Neural cell (in vitro differentiated cells): ENCODE results near the gene IL21. TPM values are rescaled to one million over a fixed set of nuclear protein-coding genes. Genes with fewer than 3 reads are reported as not detected.

Experiments used
- H2AFZ ChIP-seq: fragments of 200-600, 300-800 bp; sonication (generic), shearing (Covaris generic); 2 replicates; pipeline ENCODE4 v1.6.0; 2014; ENCODE audit warnings: low read depth, mild to moderate bottlenecking, antibody characterized with exemption, low read length, moderate library complexity
- H3F3A ChIP-seq: fragments of 200-600 bp; shearing (Covaris generic); 2 replicates; pipeline ENCODE4 v1.6.1; 2016; ENCODE audit warnings: mild to moderate bottlenecking, moderate library complexity, mixed read lengths, antibody characterized with exemption, low read length; ENCODE audit not compliant: insufficient read depth, poor library complexity, severe bottlenecking
- H3K27ac ChIP-seq: fragments of 200-600, 300-800 bp; sonication (generic), shearing (Covaris generic); 2 replicates; pipeline ENCODE4 v1.5.1; 2014; ENCODE audit warnings: mild to moderate bottlenecking, low read length, moderate library complexity
- H3K27me3 ChIP-seq: fragments of 300-800, 200-600 bp; sonication (generic), shearing (Covaris generic); 2 replicates; pipeline ENCODE4 v1.6.0; 2014; ENCODE audit warnings: mild to moderate bottlenecking, low read depth, low read length, moderate library complexity; ENCODE audit not compliant: insufficient read depth
- H3K36me3 ChIP-seq: fragments of 300-800, 200-600 bp; sonication (generic), shearing (Covaris generic); 2 replicates; pipeline ENCODE4 v1.5.1; 2014; ENCODE audit warnings: mild to moderate bottlenecking, antibody characterized with exemption, low read length, moderate library complexity; ENCODE audit not compliant: insufficient read depth
- H3K4me2 ChIP-seq: fragments of 300-800, 200-600 bp; sonication (generic), shearing (Covaris generic); 2 replicates; pipeline ENCODE4 v1.6.0; 2014; ENCODE audit warnings: mild to moderate bottlenecking, low read length
- H3K4me3 ChIP-seq: fragments of 300-800, 200-600 bp; sonication (generic), shearing (Covaris generic); 2 replicates; pipeline ENCODE4 v1.5.1; 2014; ENCODE audit warnings: mild to moderate bottlenecking, low read length, moderate library complexity
- H3K79me2 ChIP-seq: fragments of 200-600 bp; shearing (Covaris generic); replicated peaks from 2 replicates; pipeline ENCODE4 v1.6.0; 2014; ENCODE audit warnings: mild to moderate bottlenecking, low read length, moderate library complexity; ENCODE audit not compliant: insufficient read depth
- H3K9ac ChIP-seq: fragments of 300-800, 200-600 bp; sonication (generic), shearing (Covaris generic); 2 replicates; pipeline ENCODE4 v1.6.1; 2016; ENCODE audit warnings: mild to moderate bottlenecking, low read length, mixed read lengths
- H3K9me2 ChIP-seq: fragments of 200-600 bp; shearing (Covaris generic); 2 replicates; pipeline ENCODE4 v1.6.1; 2016; ENCODE audit warnings: mild to moderate bottlenecking, low read length, mixed read lengths; ENCODE audit not compliant: insufficient read depth
- H3K9me3 ChIP-seq: fragments of 200-600, 300-800 bp; sonication (generic), shearing (Covaris generic); 2 replicates; pipeline ENCODE4 v1.6.1; 2016; ENCODE audit warnings: mild to moderate bottlenecking, mixed run types, low read length, moderate library complexity, mixed read lengths
- H4K20me1 ChIP-seq: fragments of 200-600 bp; shearing (Covaris generic); 2 replicates; pipeline ENCODE4 v1.6.1; 2016; ENCODE audit warnings: mild to moderate bottlenecking, mixed run types; ENCODE audit not compliant: insufficient read depth
- EP300 ChIP-seq: fragments of 450-650 bp; conservative IDR thresholded peaks from 2 replicates; pipeline ENCODE4 v1.6.1; 2014; ENCODE audit warnings: antibody characterized with exemption, mild to moderate bottlenecking, moderate library complexity; ENCODE audit not compliant: poor library complexity, severe bottlenecking
- POLR2AphosphoS5 ChIP-seq: IDR thresholded peaks from 2 replicates; pipeline ENCODE4 v1.6.1; 2012
- RAD21 ChIP-seq: fragments of 450-650 bp; conservative IDR thresholded peaks from 2 replicates; pipeline ENCODE4 v1.6.1; 2014; ENCODE audit warnings: antibody characterized with exemption, mild to moderate bottlenecking, moderate library complexity
- SMC3 ChIP-seq: fragments of 450-650 bp; conservative IDR thresholded peaks from 2 replicates; pipeline ENCODE4 v1.6.1; 2014; ENCODE audit warnings: antibody characterized with exemption, mild to moderate bottlenecking, moderate library complexity; ENCODE audit not compliant: poor library complexity
- TAF1 ChIP-seq: IDR thresholded peaks from 2 replicates; pipeline ENCODE4 v1.6.1; 2012; ENCODE audit warnings: low read depth
- polyA plus RNA-seq: library from polyadenylated mRNA; depleted of rRNA; stranded (reverse); fragments of >200 nt; gene quantifications from 2 replicates; pipeline ENCODE4 v1.2.3, GENCODE V29; 2014
- TF ChIP-seq, protein P1 (sequence below): IDR thresholded peaks from 2 replicates; pipeline ENCODE4 v1.6.1; 2012; ENCODE audit warnings: borderline replicate concordance

The IL21 gene
- polyA plus RNA-seq, 1 donor from 2014 or later = not detected

DNA sequence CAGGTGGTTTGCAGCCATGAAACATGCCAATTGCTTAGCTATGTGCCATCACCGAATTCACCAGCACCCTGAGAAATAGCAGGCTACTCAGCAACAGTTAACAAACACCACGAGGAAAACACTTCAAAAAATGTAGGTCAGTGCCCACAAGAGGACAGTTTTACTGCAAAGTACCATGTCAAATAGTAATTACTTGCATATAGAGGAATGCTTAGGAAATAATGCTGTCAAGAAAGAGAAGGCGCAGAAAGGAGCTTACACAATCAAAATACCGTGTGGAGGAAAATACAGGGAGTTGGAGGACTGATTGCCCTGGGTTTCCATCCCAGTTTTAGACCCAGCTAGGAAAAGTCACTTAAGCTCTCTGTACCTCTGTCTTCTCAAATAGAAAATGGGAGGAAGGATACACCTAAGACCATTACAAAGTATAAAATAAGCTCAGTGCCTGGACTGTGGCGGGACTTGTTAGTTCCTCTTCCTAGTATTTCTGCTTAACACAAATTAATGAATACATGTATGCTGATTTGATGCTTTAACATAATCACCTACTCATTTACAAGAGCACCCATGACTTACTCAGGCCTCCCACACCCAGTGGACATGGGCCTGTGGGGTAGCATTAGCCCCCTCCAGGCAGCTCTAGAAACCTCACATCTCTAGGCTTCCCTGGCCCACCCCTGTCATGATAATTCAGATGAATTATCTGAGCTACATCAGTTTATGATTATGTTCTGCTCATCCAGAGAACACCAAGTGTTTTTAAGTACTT, 44.5 kb upstream of the IL21 start:
- Histone ChIP-seq H3F3A (no peaks in the 10 kb centered on the region), H4K20me1 (no peaks in the 10 kb centered on the region), H3K9me2 (no peaks in the 10 kb centered on the region), H3K9ac (no peak overlapping the region), H2AFZ (no peak overlapping the region), H3K27me3 (no peaks in the 10 kb centered on the region), H3K9me3 (no peaks in the 10 kb centered on the region), H3K79me2 (no peaks in the 10 kb centered on the region), H3K4me3 (no peak overlapping the region), H3K4me2 (no peak overlapping the region), H3K36me3 (no peaks in the 10 kb centered on the region), H3K27ac (no peak overlapping the region)
- TF ChIP-seq POLR2AphosphoS5 = no peak
- TF ChIP-seq, protein P1, sequence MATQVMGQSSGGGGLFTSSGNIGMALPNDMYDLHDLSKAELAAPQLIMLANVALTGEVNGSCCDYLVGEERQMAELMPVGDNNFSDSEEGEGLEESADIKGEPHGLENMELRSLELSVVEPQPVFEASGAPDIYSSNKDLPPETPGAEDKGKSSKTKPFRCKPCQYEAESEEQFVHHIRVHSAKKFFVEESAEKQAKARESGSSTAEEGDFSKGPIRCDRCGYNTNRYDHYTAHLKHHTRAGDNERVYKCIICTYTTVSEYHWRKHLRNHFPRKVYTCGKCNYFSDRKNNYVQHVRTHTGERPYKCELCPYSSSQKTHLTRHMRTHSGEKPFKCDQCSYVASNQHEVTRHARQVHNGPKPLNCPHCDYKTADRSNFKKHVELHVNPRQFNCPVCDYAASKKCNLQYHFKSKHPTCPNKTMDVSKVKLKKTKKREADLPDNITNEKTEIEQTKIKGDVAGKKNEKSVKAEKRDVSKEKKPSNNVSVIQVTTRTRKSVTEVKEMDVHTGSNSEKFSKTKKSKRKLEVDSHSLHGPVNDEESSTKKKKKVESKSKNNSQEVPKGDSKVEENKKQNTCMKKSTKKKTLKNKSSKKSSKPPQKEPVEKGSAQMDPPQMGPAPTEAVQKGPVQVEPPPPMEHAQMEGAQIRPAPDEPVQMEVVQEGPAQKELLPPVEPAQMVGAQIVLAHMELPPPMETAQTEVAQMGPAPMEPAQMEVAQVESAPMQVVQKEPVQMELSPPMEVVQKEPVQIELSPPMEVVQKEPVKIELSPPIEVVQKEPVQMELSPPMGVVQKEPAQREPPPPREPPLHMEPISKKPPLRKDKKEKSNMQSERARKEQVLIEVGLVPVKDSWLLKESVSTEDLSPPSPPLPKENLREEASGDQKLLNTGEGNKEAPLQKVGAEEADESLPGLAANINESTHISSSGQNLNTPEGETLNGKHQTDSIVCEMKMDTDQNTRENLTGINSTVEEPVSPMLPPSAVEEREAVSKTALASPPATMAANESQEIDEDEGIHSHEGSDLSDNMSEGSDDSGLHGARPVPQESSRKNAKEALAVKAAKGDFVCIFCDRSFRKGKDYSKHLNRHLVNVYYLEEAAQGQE = no peak
- no peak for TF ChIP-seq SMC3
- TF ChIP-seq TAF1 = no peak
- no peak for TF ChIP-seq RAD21

DNA sequence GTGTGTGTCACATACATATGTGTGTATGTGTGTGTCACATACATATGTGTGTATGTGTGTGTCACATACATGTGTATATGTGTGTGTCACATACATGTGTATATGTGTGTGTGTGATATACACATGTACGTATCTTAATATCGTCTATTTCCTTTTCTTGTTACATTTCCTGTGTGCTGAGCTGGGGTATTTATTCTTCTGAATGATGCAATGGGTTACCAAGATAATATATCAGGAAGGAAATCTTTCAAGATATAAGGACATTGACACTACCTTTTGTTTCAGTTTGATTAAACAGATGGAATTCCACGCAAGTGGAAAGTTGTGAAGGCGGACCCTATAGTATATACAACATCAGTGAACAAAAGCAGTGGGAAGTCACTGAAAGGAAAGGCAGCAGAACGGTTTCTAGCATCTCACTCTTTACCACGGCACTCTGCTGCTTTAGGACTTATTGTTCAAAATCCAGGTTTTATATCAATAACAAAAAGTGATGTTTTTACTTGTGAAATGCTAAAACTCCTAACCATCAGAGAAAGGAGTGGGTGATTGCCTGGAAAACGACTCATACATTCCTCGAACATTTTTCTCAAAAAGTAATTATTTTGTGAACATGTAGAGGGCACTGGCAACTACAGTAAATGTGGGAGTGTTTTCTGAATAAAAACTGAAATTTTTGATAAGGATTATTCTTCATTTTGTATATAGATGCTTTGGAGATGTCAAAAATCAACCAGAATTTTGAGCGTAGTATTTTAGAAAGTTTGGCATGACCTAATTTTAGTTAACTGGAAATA, 43.1 kb upstream of the IL21 start:
- Histone ChIP-seq H3K27me3 (no peaks in the 10 kb centered on the region), H3K4me3 (no peak overlapping the region), H3K4me2 (no peak overlapping the region), H3K27ac (no peak overlapping the region), H3K9ac (no peak overlapping the region), H2AFZ (no peak overlapping the region), H3K9me2 (no peaks in the 10 kb centered on the region), H3F3A (no peaks in the 10 kb centered on the region), H3K36me3 (no peaks in the 10 kb centered on the region), H3K79me2 (no peaks in the 10 kb centered on the region), H4K20me1 (no peaks in the 10 kb centered on the region), H3K9me3 (no peaks in the 10 kb centered on the region)
- TF ChIP-seq POLR2AphosphoS5 (no peak), EP300 (no peak), TAF1 (no peak)
- TF ChIP-seq, protein P1 = no peak
